ENCODE data around the gene GBGT1.
A peak's percentile ranks its signal among the peaks of the same experiment; 100 is the strongest.

GBGT1 gene

GRCh38 chr9:133144904-133145851 lies 18.5 kb downstream of the GBGT1 start:
- no peak for DNase-seq (ENCODE audit: low spot score)

- DNase-seq (ENCODE audit: low spot score), result peak; percentile 80
Observed at GRCh38 chr9:133144142-133144903, 19.4 kb downstream of the GBGT1 start.

- DNase-seq (ENCODE audit: low spot score), result no peak
Observed at GRCh38 chr9:133143639-133144141, 20.0 kb downstream of the GBGT1 start.

GRCh38 chr9:133142684-133143622 lies 20.8 kb downstream of the GBGT1 start:
- DNase-seq (ENCODE audit: low spot score), result no peak

GRCh38 chr9:133141833-133142595 lies 21.7 kb downstream of the GBGT1 start:
- no peak for DNase-seq (ENCODE audit: low spot score)

GRCh38 chr9:133140606-133141005 lies 23.1 kb downstream of the GBGT1 start:
- no peak for DNase-seq (ENCODE audit: low spot score)

GRCh38 chr9:133140174-133140505 lies 23.6 kb downstream of the GBGT1 start:
- no peak for DNase-seq (ENCODE audit: low spot score)

GRCh38 chr9:133139246-133140173 lies 24.2 kb downstream of the GBGT1 start:
- DNase-seq (ENCODE audit: low spot score), result no peak

GRCh38 chr9:133137451-133138231 lies 26.1 kb downstream of the GBGT1 start:
- no peak for DNase-seq (ENCODE audit: low spot score)

- DNase-seq (ENCODE audit: low spot score), result no peak
Observed at GRCh38 chr9:133135146-133135745, 28.5 kb downstream of the GBGT1 start.

- DNase-seq (ENCODE audit: low spot score), result no peak
Observed at GRCh38 chr9:133134388-133135145, 29.1 kb downstream of the GBGT1 start.

- DNase-seq (ENCODE audit: low spot score), result peak; percentile 70
Observed at GRCh38 chr9:133133681-133134387, 29.9 kb downstream of the GBGT1 start.

GRCh38 chr9:133132174-133132573 lies 31.5 kb downstream of the GBGT1 start:
- DNase-seq (ENCODE audit: low spot score), result no peak

- no peak for DNase-seq (ENCODE audit: low spot score)
Observed at GRCh38 chr9:133131506-133131905, 32.2 kb downstream of the GBGT1 start.

GRCh38 chr9:133130685-133131244 lies 32.9 kb downstream of the GBGT1 start:
- DNase-seq (ENCODE audit: low spot score), result no peak

GRCh38 chr9:133129001-133129795 lies 34.5 kb downstream of the GBGT1 start:
- DNase-seq (ENCODE audit: low spot score), result no peak
